ENCODE data around the gene FUCA1. TPM values are rescaled to one million over a fixed set of nuclear protein-coding genes. Genes with fewer than 3 reads are reported as not detected.
A peak's percentile ranks its signal among the peaks of the same experiment; 100 is the strongest.

The FUCA1 gene
- total RNA-seq = 1 to 10 TPM; 4.9 to 5.2 TPM

- Mint-ChIP-seq H3K9me3 (no peaks in the 10 kb centered on the region), H3K27ac (peak within 1 kb of the TSS; percentile 26), H3K36me3 (ENCODE audit: low read depth) (peaks cover 4% of the 10 kb centered on the region), H3K27me3 (ENCODE audit: low read depth) (no peaks in the 10 kb centered on the region), H3K4me1 (ENCODE audit: low read depth) (peaks cover 18% of the 10 kb centered on the region), H3K4me3 (peak within 1 kb of the TSS; percentile 79)
- DNase-seq = peak; percentile 95
- CTCF ChIA-PET = interaction anchor here (1.1 to 2.3 kb wide), 4 partner anchors 42 to 230 kb away, joined by 3 to 20 read pairs (median 3); partner anchors contain the start of gene HMGCL
- intact Hi-C loops (cut with micrococcal nuclease) = loop anchor here (1.0 to 5.0 kb wide), 7 partner anchors 43 to 501 kb away; partner anchors contain the start of genes GALE, HMGCL, RPL11 and ZNF436
Measured at GRCh38 chr1:23867895-23868556, at the start of gene FUCA1. FUCA1 (minus strand) TSS chr1:23868290; CDS start chr1:23868286, 4 bp downstream.

GRCh38 chr1:23916209-23917131, 48.4 kb upstream of the FUCA1 start:
- Mint-ChIP-seq H3K9me3 (no peaks in the 10 kb centered on the region), H3K27me3 (ENCODE audit: low read depth) (no peaks in the 10 kb centered on the region), H3K4me3 (no peak overlapping the region), H3K36me3 (ENCODE audit: low read depth) (no peaks in the 10 kb centered on the region), H3K4me1 (ENCODE audit: low read depth) (peaks cover 19% of the 10 kb centered on the region), H3K27ac (no peak overlapping the region)
- peak; percentile 76 for DNase-seq
- intact Hi-C loops (cut with micrococcal nuclease) = loop anchor here (1.0 to 2.0 kb wide), 3 partner anchors 48 to 144 kb away; partner anchors contain the start of gene FUCA1
- CTCF ChIA-PET = interaction anchor here (0.6 to 2.6 kb wide), 19 partner anchors 9 to 267 kb away, joined by 3 to 31 read pairs (median 4); partner anchors contain the start of gene PITHD1

GRCh38 chr1:23915466-23915865, 47.4 kb upstream of the FUCA1 start:
- intact Hi-C loops (cut with micrococcal nuclease) = no loop called here
- Mint-ChIP-seq H3K4me3 (no peak overlapping the region), H3K36me3 (ENCODE audit: low read depth) (no peaks in the 10 kb centered on the region), H3K4me1 (ENCODE audit: low read depth) (peaks cover 28% of the 10 kb centered on the region), H3K9me3 (no peaks in the 10 kb centered on the region), H3K27ac (no peak overlapping the region), H3K27me3 (ENCODE audit: low read depth) (no peaks in the 10 kb centered on the region)
- CTCF ChIA-PET = interaction anchor here (0.7 to 2.6 kb wide), 5 partner anchors 105 to 145 kb away, joined by 3 to 31 read pairs (median 7); no protein-coding TSS in a partner anchor
- no peak for DNase-seq

GRCh38 chr1:23914921-23915320, 46.8 kb upstream of the FUCA1 start:
- CTCF ChIA-PET = interaction anchor here (1.0 to 2.6 kb wide), 2 partner anchors 105 to 143 kb away, joined by 4 to 31 read pairs; no protein-coding TSS in a partner anchor
- Mint-ChIP-seq H3K27me3 (ENCODE audit: low read depth) (no peaks in the 10 kb centered on the region), H3K36me3 (ENCODE audit: low read depth) (no peaks in the 10 kb centered on the region), H3K9me3 (no peaks in the 10 kb centered on the region), H3K4me3 (no peak overlapping the region), H3K4me1 (ENCODE audit: low read depth) (peaks cover 31% of the 10 kb centered on the region), H3K27ac (no peak overlapping the region)
- intact Hi-C loops (cut with micrococcal nuclease) = no loop called here
- no peak for DNase-seq

GRCh38 chr1:23913212-23913880, 45.3 kb upstream of the FUCA1 start, which contains the start of gene CNR2:
CNR2 (minus strand) TSS chr1:23913362; CDS start chr1:23875617, 37,745 bp downstream.
- DNase-seq = peak; percentile 21
- Mint-ChIP-seq H3K36me3 (ENCODE audit: low read depth) (no peaks in the 10 kb centered on the region), H3K27me3 (ENCODE audit: low read depth) (no peaks in the 10 kb centered on the region), H3K27ac (no peak within 1 kb of the TSS), H3K4me3 (no peak within 1 kb of the TSS), H3K4me1 (ENCODE audit: low read depth) (peaks cover 44% of the 10 kb centered on the region), H3K9me3 (no peaks in the 10 kb centered on the region)
- intact Hi-C loops (cut with micrococcal nuclease) = no loop called here
- CTCF ChIA-PET = interaction anchor here (0.6 to 1.7 kb wide), 4 partner anchors 37 to 248 kb away, joined by 3 to 8 read pairs (median 4); no protein-coding TSS in a partner anchor

GRCh38 chr1:23911921-23912320, 43.8 kb upstream of the FUCA1 start:
- Mint-ChIP-seq H3K36me3 (ENCODE audit: low read depth) (no peaks in the 10 kb centered on the region), H3K9me3 (no peaks in the 10 kb centered on the region)
- intact Hi-C loops (cut with micrococcal nuclease) = no loop called here

GRCh38 chr1:23910553-23911246, 42.6 kb upstream of the FUCA1 start:
- Mint-ChIP-seq H3K27ac (peak overlapping the region; percentile 59), H3K4me1 (ENCODE audit: low read depth) (peaks cover 44% of the 10 kb centered on the region), H3K9me3 (no peaks in the 10 kb centered on the region), H3K4me3 (no peak overlapping the region), H3K36me3 (ENCODE audit: low read depth) (no peaks in the 10 kb centered on the region), H3K27me3 (ENCODE audit: low read depth) (no peaks in the 10 kb centered on the region)
- CTCF ChIA-PET = interaction anchor here (0.5 to 2.4 kb wide), 5 partner anchors 41 to 165 kb away, joined by 3 to 6 read pairs (median 4); no protein-coding TSS in a partner anchor
- DNase-seq = peak; percentile 52
- intact Hi-C loops (cut with micrococcal nuclease) = no loop called here

More at GRCh38 chr1:23911921-23912320, 43.8 kb upstream of the FUCA1 start:
- CTCF ChIA-PET = no interaction called here
- no peaks in the 10 kb centered on the region for H3K27me3 Mint-ChIP-seq (ENCODE audit: low read depth)
- H3K27ac Mint-ChIP-seq = no peak overlapping the region
- peaks cover 44% of the 10 kb centered on the region for H3K4me1 Mint-ChIP-seq (ENCODE audit: low read depth)
- no peak overlapping the region for H3K4me3 Mint-ChIP-seq
- DNase-seq = no peak

- Mint-ChIP-seq H3K36me3 (ENCODE audit: low read depth) (no peaks in the 10 kb centered on the region), H3K4me1 (ENCODE audit: low read depth) (peaks cover 44% of the 10 kb centered on the region), H3K9me3 (no peaks in the 10 kb centered on the region), H3K27me3 (ENCODE audit: low read depth) (no peaks in the 10 kb centered on the region), H3K27ac (no peak overlapping the region), H3K4me3 (no peak overlapping the region)
- CTCF ChIA-PET = interaction anchor here (0.6 to 2.4 kb wide), 7 partner anchors 24 to 152 kb away, joined by 3 to 6 read pairs (median 4); no protein-coding TSS in a partner anchor
- DNase-seq = no peak
- intact Hi-C loops (cut with micrococcal nuclease) = no loop called here
Measured at GRCh38 chr1:23910144-23910543, 42.1 kb upstream of the FUCA1 start.

- no peak overlapping the region for H3K4me3 Mint-ChIP-seq
- intact Hi-C loops (cut with micrococcal nuclease) = no loop called here
- peaks cover 4% of the 10 kb centered on the region for H3K27me3 Mint-ChIP-seq (ENCODE audit: low read depth)
- H3K9me3 Mint-ChIP-seq = no peaks in the 10 kb centered on the region
- DNase-seq = no peak
- H3K27ac Mint-ChIP-seq = no peak overlapping the region
- peaks cover 49% of the 10 kb centered on the region for H3K4me1 Mint-ChIP-seq (ENCODE audit: low read depth)
- H3K36me3 Mint-ChIP-seq (ENCODE audit: low read depth) = no peaks in the 10 kb centered on the region
- CTCF ChIA-PET = interaction anchor here (0.6 to 2.4 kb wide), 6 partner anchors 11 to 137 kb away, joined by 3 to 6 read pairs (median 4); no protein-coding TSS in a partner anchor
Measured at GRCh38 chr1:23909412-23909811, 41.3 kb upstream of the FUCA1 start.

GRCh38 chr1:23908453-23909341, 40.6 kb upstream of the FUCA1 start:
- H3K4me1 Mint-ChIP-seq (ENCODE audit: low read depth) = peaks cover 47% of the 10 kb centered on the region
- no peaks in the 10 kb centered on the region for H3K36me3 Mint-ChIP-seq (ENCODE audit: low read depth)
- H3K4me3 Mint-ChIP-seq = peak overlapping the region; percentile 33
- no peaks in the 10 kb centered on the region for H3K9me3 Mint-ChIP-seq
- peak; percentile 62 for DNase-seq
- intact Hi-C loops (cut with micrococcal nuclease) = no loop called here
- CTCF ChIA-PET = interaction anchor here (0.6 to 2.4 kb wide), 4 partner anchors 10 to 137 kb away, joined by 3 to 6 read pairs (median 4); no protein-coding TSS in a partner anchor
- H3K27me3 Mint-ChIP-seq (ENCODE audit: low read depth) = peaks cover 4% of the 10 kb centered on the region
- no peak overlapping the region for H3K27ac Mint-ChIP-seq

All from activated naive CD4-positive, alpha-beta T cell treated with anti-CD3 and anti-CD28 coated beads for 36 hours (primary cell).